Testis (tissue), 3 donors: Measurements from ENCODE around the gene PACSIN1. TPM values are rescaled to one million over a fixed set of nuclear protein-coding genes. Genes with fewer than 3 reads are reported as not detected.
"Not testable (repeated sequence)": the region's sequence is repeated elsewhere in the genome, so short reads cannot be mapped to it uniquely, and the experiment has no call there.

Experiments
- DNase-seq: peaks from one replicate; pipeline ENCODE4 v3.0.0-alpha.2; 2019
- H3K27ac ChIP-seq, 2 donors: fragments of 200-600 bp; sonication (generic); one replicate each; pipeline ENCODE4 v1.5.1; 2019
- H3K27me3 ChIP-seq: fragments of 200-600 bp; sonication (generic); one replicate; pipeline ENCODE4 v1.5.1; 2019
- H3K36me3 ChIP-seq: fragments of 200-600 bp; sonication (generic); one replicate; pipeline ENCODE4 v1.5.1; 2017; ENCODE audit warnings: low read depth; ENCODE audit errors: missing control alignments
- H3K4me1 ChIP-seq: fragments of 200-600 bp; sonication (generic); one replicate; pipeline ENCODE4 v1.5.1; 2019
- H3K4me3 ChIP-seq, 2 donors: fragments of 200-600 bp; sonication (generic); one replicate each; pipeline ENCODE4 v1.5.1; 2017 to 2019
- H3K9me3 ChIP-seq: fragments of 200-600 bp; sonication (generic); one replicate; pipeline ENCODE4 v1.5.1; 2017
- CTCF ChIP-seq, 3 experiments: fragments of 450-650 bp in 2 of 3; fragments of 200-600 bp in 1 of 3; sonication (generic) in 1 of 3; IDR thresholded peaks; one replicate each; pipeline ENCODE4 v1.5.1; 2016 to 2019; ENCODE audit warnings: antibody characterized with exemption in 3 of 3, mild to moderate bottlenecking in 2 of 3, moderate library complexity in 1 of 3
- POLR2A ChIP-seq: fragments of 450-650 bp; IDR thresholded peaks from one replicate; pipeline ENCODE4 v1.6.1; 2017; ENCODE audit warnings: antibody characterized with exemption, mild to moderate bottlenecking, moderate library complexity
- WGBS, 2 donors: methylation state at CpG; one replicate each; pipeline ENCODE4 v1.1.5; 2018; 5-methylcytosine and 5-hydroxymethylcytosine counted together
- intact Hi-C: fragments of 100-400 bp; cut with DNase I; formaldehyde crosslinking; loops from one replicate; pipeline ENCODE4 v1.15.1; 2023; ENCODE audit warnings: low total_unique reads
- polyA plus RNA-seq: library from polyadenylated mRNA; stranded (reverse); fragments of 350-450 nt; fragmentation: Illumina TruSeq; extraction: RNeasy Lipid Tissue Mini Kit (QIAGEN cat#74804); gene quantifications from one replicate; pipeline ENCODE4 v1.2.3, GENCODE V29; 2014; ENCODE audit warnings: low read depth, low replicate concordance; ENCODE audit not compliant: insufficient read depth
- total RNA-seq, 2 donors: library from RNA; depleted of rRNA; stranded (reverse); fragments of >200 nt; gene quantifications; one replicate each; pipeline ENCODE4 v1.2.3, GENCODE V29; 2016

The PACSIN1 gene
- total and polyA plus RNA-seq, 3 donors from 2014 or later: 2.1 to 3.1 (median 2.5) TPM

- 80 to 83% methylated on average over 14 of the region's 14 CpGs for WGBS, 2 donors
- Histone ChIP-seq H3K9me3 (no peaks in the 10 kb centered on the region), H3K4me3 (no peak overlapping the region), H3K27me3 (no peaks in the 10 kb centered on the region), H3K4me1 (no peaks in the 10 kb centered on the region), H3K27ac (no peak overlapping the region), H3K36me3 (no peaks in the 10 kb centered on the region)
- intact Hi-C loops: no loop called here
- TF ChIP-seq POLR2A: no peak
- no peak for TF ChIP-seq CTCF (IDR thresholded peaks at IDR 0.05)
- no peak for DNase-seq
Measured at GRCh38 chr6:34485321-34486060, 19.6 kb downstream of the PACSIN1 start.

- WGBS, 2 donors: 73 to 78% methylated on average over 8 of the region's 8 CpGs
- Histone ChIP-seq H3K27me3 (no peaks in the 10 kb centered on the region), H3K27ac (no peak overlapping the region), H3K9me3 (no peaks in the 10 kb centered on the region), H3K4me1 (no peaks in the 10 kb centered on the region), H3K4me3 (no peak overlapping the region), H3K36me3 (no peaks in the 10 kb centered on the region)
- intact Hi-C loops: no loop called here
- TF ChIP-seq POLR2A (no peak), CTCF (IDR thresholded peaks at IDR 0.05) (no peak)
- DNase-seq: no peak
Measured at GRCh38 chr6:34486106-34486740, 20.3 kb downstream of the PACSIN1 start.

- H3K4me3 ChIP-seq, H3K9me3 ChIP-seq, H3K4me1 ChIP-seq, H3K27me3 ChIP-seq, DNase-seq, intact Hi-C loops, H3K36me3 ChIP-seq, H3K27ac ChIP-seq: not testable (repeated sequence)
- 90 to 92% methylated on average over 8 of the region's 8 CpGs for WGBS, 2 donors
Measured at GRCh38 chr6:34486886-34487285, 21.0 kb downstream of the PACSIN1 start.

- no peaks in the 10 kb centered on the region for H3K27me3 ChIP-seq
- no peaks in the 10 kb centered on the region for H3K9me3 ChIP-seq
- H3K4me1 ChIP-seq: no peaks in the 10 kb centered on the region
- whole genome bisulfite sequencing, 2 donors: 80 to 93% methylated on average over 5 of the region's 5 CpGs
- H3K4me3 ChIP-seq: no peak overlapping the region
- no peak overlapping the region for H3K27ac ChIP-seq
- no peaks in the 10 kb centered on the region for H3K36me3 ChIP-seq
- TF ChIP-seq POLR2A (no peak), CTCF (IDR thresholded peaks at IDR 0.05) (no peak)
- intact Hi-C loops: no loop called here
- no peak for DNase-seq
Measured at GRCh38 chr6:34487536-34487935, 21.7 kb downstream of the PACSIN1 start.

- 89 to 94% methylated on average over 9 of the region's 9 CpGs for WGBS, 2 donors
- no peak for DNase-seq
Measured at GRCh38 chr6:34489207-34489805, 23.4 kb downstream of the PACSIN1 start.

More at GRCh38 chr6:34489207-34489805, 23.4 kb downstream of the PACSIN1 start:
- Histone ChIP-seq H3K9me3 (no peaks in the 10 kb centered on the region), H3K4me3 (no peak overlapping the region), H3K36me3 (no peaks in the 10 kb centered on the region), H3K4me1 (no peaks in the 10 kb centered on the region), H3K27ac (no peak overlapping the region), H3K27me3 (no peaks in the 10 kb centered on the region)
- no peak for TF ChIP-seq POLR2A
- no peak for TF ChIP-seq CTCF (IDR thresholded peaks at IDR 0.05)
- intact Hi-C loops: no loop called here
